Activated CD8-positive, alpha-beta memory T cell treated with anti-CD3 and anti-CD28 coated beads, Interleukin-2, amount 50 U/mL, for 4 hours (primary cell): ENCODE measurements around the gene TMED3.

ENCODE experiments used
- DNase-seq: peaks from one replicate; pipeline ENCODE4 v3.0.0-alpha.2; 2020

The TMED3 gene

DNA sequence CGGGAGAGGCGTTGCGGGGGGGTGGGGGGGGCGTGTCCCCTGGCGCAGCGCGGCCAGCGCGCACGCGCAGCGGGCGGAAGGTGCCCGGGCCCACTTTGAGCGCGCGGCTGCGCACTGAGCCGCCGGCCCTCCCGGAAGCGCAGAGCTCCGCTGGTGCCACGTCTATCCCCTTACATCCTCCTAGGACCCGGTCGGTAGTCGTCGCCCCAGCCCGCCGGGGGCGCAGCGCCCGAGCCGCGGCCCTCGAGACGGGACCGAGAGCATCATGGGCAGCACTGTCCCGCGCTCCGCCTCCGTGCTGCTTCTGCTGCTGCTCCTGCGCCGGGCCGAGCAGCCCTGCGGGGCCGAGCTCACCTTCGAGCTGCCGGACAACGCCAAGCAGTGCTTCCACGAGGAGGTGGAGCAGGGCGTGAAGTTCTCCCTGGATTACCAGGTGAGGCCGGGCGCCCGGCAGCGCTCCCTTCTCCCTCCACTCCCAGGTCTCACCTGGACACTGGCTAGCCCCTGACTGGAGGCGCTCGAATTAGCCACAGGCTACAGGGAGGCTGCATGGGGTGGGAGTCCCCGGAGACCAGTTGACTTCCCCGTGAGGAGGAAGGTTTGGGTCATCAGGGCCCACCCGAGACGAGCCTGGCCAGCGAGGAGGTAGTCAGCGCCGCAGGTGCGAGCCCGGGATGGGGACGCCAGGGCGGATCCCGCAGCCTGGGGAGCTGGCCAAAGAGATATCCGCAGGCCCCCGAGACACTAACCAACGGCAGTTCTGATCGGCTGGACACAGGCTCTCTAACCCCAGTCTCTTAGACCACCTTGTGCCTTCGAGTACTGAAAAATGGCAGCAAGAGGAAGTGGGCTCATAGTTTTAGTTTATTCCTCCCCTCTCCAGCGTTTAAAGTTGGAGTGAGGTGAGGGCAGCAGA, at the start of gene TMED3:
Gene TMED3, plus strand, starts transcription at position 128 of the 916 bp plus-strand sequence. Its CDS starts 138 bp downstream, at position 266.
- DNase-seq: peak; percentile 78

DNA sequence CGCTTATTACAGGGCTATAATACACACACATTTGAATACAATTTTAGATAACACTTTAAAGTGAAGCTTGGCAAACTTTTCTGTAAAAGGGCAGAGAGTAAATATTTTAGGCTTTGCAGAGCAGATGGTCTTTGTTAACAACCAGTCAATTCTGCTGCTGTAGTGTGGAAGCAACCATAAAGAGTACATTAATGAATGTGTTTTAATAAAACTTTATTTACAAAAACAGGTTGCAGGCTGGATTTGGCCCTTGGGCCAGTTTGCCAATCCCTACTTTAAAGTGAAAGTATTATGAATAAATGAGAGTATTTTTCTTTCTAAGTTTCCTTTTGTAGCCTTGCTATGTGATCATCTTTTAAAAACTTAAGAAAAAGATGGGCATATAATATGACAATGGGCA, 49.1 kb upstream of the TMED3 start:
- no peak for DNase-seq

DNA sequence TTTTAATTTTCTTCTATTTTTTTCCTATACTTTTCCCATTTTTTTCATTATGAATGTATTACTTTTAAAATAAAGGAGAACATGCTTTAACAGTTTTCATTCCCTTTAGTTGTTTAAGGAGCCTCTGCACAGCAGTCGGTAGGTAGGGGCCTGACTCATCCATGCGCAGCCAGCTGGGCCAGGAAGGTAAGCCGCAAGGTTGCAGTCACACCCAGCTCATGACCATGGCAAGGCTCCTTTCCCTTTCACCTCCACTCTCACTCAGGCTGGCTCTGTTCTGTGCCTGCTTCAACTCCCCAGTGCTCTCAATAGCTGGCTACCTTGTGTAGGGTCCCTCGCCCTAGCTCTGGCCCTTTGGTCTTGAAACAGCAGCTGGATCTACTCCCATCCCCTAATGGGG, 45.7 kb upstream of the TMED3 start:
- DNase-seq: no peak

DNA sequence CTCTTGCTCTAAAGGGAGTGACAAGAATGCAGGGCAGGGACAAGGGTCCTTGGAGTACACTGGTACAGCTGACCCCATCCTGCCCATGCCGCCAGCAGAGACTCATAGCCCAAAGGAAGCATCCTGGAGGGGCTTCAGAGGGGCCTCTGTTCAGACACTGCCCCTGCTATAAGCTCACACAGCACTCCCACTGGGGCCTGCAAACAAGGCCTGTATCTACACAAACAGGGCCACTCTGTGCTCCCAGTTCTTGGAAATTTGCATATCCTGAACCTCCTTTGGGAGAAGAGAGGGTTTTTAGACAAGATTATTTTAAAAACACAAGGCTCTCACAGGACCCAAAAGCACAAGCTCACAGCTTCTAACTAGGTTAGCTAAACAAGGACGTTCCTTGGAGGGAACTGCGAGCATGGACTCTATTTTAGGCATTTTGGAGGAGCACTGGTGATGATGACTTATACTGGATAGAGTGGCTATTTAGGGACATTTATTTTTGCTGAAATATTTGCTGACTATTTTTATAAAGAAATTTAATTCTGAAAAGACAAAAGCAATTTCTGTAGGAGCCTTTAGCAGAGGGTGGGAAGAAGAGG, 44.8 kb upstream of the TMED3 start:
- DNase-seq: no peak

DNA sequence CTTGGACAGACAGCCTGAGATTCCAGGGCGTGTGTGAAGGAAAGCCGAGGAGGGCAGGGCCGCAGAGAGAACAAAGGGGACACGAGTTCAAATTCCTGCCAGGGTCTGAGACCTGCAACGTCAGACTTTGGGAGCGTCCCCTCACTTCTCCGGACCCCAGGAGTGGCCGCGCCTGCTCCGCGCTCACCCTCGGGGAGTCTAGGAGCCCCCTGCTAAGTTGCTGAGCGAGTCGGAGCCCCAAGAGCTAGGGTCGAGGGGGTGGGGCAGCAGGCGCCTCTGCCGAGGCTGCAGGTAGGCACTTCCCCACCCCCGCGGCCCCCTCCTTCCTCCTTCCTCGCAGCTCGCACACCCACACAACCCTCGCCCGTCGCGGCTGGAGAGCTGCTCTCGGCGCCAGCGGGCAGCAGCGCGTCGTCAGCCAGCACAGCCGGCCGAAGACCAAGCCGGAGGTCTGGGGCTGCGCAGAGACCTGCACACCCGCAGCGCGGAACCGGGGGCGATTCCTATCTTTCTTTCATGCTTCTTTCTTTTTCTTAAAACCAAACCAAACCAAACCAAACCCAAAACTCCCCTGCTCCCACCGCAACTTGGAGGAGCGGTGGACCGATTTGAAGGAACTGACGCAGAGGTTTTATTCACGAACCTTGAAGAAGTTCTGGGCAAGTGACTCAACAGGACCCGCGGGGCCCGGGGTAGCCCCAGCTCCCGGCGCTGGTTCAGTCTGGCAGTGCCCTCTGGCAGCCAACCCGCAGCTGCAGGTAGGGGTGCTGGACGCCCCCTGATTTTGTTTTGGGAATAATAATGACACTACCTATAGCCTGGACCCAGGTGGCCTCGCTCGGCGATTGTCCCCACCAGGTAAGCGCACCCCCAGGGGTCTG, 28.3 kb upstream of the TMED3 start, which contains the start of gene ANKRD34C:
Gene ANKRD34C, plus strand, starts transcription at position 352 of the 881 bp plus-strand sequence. CDS start 10,563 bp downstream, outside the sequence.
- no peak for DNase-seq

DNA sequence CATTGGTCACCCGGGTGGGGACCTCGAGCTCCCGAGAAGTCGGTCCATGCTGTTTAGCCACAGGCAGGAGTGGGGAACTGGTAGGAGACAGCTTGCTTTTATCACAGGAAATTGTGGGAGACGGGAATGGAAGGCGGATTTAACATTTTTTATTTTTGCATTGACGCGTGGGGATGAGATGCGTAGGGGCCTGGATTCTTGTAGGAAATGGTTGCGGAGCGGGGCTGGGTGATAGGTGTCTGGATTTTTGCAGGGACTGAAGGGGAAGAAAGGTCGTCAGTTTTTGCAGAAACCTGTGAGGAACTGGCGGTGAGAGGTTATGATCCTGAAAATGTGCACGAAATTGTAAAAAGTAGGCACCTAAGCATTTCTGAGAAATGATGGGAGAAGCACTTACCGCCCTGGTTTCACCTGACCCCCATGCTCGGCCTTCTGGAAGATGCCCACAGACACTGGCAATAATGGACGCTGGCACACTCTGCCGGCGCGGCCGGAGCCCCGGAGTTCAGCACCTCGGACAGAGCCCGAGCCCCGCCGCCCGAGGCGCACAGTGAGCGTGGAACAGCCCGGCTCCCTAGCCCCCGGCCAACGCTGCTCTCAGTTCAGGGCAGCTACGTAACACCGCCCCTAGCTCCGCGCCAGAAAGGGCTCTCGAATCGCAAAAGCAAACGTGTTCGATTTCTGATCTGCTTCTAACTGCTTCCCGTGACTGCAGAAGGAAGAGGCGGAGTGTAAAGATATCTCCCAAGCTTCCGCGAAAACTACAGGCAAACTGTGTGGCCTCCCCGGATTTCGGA, 27.5 kb upstream of the TMED3 start:
- DNase-seq: peak; percentile 21

DNA sequence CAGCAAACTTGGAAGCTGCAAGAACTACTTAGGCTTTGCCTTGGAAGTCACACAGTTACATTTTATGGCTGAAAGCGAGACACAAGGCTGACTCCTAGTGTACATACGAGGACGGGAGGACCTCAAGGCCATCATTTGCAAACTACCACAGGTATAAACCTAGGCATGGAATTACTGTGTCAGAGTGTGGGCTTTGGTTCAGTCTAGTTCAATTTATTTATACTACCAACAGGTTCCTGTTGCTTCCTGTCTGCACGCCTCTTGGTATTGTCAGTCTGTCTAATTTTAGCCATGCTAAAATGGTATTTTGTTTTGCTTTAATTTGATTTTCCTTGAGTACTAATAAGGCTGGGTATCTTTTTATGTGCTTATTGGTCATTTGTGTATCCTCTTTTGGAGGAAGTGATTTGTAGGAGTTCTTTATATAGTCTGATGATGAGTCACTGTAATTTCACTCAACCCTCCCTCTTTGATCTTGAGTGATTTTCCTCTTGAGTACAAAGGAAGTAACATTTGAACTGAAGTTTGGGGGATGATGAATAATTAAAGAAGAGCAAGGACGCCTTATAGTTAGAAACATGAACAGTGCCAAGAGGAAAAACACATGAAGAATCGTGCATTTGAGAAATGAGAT, 20.2 kb upstream of the TMED3 start:
- no peak for DNase-seq

DNA sequence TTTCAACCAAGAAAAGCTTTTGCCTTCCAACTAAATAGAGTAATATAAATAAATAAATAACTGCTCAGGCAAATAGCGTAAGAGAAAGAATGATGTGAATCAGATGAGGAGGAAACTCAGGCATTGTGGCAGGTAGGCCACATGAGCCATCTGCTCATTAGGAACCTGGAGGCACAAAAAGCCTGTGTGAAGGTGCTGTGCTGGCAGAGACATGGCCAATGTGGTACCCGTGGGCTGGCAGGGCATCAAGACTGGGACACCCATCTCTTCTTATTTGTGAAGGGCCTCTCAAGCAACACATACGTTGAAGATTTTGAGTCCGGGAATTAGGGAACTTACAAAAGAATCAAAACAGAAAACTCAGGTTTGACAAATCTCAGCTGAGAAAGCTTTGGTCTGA, 18.9 kb upstream of the TMED3 start:
- DNase-seq: no peak

DNA sequence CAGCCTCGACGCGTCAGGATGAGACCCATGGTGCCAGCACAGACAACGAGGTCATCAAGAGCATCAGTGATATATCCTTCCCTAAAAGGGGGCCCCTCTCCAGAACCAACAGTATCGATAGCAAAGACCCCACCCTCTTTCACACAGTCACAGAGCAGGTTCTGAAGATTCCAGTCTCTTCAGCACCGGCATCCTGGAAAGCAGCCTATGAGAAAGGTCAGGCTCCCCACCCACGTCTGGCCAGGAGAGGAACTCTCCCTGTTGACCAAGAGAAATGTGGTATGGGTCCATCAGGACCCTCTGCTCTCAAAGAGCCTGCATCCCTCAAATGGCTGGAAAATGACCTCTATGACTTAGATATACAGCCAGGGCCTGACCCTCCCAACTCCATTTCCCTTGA, 16.8 kb upstream of the TMED3 start:
- DNase-seq: no peak

DNA sequence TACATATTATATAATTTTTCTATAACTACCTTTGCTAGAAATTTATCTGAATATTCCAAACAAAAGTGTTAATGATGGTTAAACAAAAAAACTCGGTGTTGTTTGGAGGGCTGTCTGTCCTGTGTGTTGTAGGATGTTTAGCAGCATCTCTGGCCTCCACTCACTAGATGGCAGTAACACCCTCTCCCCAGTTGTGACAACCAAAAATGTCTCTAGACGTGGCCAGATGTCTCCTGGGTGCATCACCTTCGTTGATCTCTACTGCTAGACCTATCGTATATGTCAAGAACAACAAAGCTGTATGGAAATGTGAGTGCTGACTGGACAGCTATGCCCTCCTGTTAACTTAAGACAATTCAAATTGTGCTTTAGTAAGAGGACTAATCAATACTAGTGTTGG, 14.3 kb upstream of the TMED3 start:
- no peak for DNase-seq

DNA sequence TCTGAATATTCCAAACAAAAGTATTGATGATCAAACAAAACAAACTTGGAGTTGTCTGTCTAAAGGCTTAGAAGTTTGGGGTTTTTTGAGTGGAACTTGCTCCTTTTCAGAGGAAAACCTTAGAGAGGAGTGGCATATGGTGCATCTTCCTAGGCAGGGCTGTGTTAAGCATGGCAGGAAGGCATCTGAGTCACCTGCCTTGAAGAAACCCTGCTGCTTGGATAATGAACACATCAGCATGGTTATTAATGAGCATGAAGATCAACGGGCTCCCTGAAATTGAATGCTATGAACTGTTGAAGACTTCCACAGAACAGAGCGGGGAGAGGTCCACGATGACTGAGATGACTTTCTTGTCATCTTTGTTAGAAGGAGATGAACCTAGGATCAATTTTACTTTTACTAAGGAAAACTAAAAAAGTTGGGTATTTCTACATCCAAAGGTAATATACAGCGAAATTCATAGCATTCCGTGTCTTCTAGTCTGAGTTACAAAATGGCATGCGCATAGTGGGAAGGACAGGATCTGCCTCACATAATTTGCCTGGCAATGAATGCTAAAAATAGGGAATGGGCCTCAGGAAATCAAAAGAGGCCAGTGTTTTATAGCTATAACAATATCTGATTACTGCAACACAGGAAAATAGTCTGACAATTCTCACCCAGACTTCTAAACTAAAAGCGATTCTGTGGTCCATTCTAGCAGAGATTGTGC, 11.6 kb upstream of the TMED3 start:
- no peak for DNase-seq

DNA sequence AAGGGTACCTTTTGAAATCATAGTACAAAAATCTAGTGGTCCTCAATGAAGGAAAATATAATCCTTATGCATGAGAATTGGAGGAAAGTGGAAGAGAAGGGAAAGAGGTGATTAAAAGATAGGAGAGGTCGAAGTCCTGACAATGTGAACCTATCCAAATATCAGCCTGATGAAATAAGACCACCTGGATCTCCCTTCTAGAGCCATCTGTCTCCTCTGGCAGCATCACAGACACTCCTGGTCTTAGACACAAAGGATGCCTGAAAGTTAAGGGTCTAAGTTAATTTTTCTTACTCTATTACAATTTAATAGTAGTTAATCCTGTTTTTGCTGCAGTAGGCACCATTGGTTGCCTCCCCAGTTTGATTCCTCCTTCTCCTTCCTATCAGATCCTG, 11.1 kb upstream of the TMED3 start:
- no peak for DNase-seq

DNA sequence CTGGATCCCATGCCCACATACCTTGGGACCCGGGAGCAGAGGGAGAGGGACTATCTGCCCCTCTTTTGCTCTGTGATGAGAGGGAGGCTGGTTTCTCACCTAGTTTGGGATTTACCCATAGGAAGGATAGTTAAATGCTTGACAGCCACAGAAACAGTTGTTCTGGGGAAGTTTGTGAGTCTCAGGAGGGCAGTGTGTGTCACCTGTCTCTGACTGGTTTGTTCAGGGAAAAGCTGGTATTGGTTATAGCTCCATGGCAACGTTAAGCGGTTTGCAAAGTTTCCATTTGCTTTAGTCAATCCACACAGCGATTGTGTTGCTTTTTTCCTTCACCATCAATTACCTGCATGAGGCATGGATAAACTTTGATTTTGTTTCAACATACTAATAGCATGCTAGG, 3.7 kb upstream of the TMED3 start:
- no peak for DNase-seq

DNA sequence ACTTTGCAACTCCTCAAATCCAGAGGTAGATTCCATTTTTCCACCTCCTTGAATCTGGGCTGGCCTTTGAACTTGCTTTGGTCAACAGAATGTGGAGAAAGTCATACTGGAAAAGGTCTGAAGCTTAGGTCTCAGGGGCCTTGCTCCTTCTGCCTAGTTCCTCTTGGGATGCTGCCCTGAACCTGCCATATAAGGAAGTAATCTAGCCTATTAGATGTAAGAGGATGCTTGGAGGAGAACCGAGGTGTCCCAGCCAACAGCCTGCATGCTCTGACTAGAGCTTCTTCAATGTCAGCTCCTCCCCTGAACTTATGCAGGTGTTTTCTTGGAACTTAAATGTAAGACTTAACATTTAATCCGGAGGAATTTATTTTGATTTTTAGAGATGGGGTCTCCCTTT, 2.0 kb upstream of the TMED3 start:
- no peak for DNase-seq

DNA sequence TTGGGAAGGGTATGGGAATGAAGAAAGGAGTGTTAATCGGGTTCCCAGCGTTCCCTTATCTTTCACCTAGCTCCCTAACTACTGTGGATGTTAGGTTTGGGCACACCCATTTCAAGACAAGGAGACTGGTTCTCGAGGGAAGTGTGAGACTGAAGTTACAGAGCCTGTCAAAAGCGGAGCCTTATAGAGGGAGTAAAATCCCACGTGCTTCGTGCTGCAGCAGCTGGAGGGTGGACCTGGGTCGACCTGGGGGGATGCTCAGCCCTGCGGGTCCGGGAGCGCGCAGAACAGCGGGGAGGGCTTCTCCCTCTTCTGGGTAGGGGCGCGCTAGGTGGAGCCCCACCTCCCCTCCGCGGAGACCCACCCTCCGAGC, 314 bp upstream of the TMED3 start:
- DNase-seq: no peak

DNA sequence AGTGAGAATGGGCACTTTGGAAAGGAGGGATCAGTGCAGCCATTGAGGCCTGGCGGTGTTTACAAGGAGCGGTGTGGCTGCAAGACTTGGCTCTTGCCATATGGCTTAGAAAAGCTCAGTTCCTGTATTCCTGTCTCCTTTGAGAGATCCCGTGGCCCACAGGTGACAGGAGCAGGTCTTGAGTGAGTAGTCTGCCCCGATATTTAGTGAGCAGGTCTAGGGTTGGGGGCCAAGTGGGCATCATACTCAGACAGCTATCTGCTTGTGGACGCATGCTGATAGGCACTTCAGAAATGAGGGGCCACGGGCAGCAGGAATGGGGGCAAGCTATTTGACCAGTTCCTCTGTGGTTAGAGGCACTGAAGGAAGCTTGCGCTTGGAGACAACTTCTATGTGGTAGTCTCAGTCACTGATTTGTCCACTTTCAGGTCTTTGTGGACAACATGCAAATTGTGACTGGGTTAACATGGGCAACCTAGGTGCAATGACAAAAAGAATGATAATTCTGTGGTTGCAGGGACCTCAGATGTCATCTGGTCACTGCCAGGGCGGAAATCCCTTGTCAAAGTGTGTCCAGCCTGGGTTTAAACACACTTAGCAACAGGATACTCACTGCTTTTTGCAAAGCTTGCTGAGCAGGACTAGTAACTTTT, 1.1 kb downstream of the TMED3 start:
- DNase-seq: no peak

DNA sequence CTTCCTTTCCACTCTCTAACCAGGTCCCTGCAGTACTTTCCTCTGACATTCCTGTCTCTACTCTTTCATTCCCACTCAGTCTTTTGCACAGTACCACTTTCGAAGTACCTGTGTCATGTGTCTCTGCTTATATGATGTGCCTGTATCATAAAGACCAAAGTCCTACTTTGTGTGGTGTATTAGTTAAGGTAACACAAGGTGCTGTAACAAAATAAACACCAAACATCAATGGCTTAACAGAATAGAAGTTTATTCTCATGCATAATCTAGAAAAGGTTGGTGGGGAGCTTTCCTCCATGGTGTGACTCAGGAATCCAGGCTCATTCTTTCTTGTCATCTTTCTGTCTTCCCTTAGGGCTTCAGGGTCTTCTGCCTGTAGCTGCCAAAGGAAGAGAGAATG, 3.3 kb downstream of the TMED3 start:
- no peak for DNase-seq

DNA sequence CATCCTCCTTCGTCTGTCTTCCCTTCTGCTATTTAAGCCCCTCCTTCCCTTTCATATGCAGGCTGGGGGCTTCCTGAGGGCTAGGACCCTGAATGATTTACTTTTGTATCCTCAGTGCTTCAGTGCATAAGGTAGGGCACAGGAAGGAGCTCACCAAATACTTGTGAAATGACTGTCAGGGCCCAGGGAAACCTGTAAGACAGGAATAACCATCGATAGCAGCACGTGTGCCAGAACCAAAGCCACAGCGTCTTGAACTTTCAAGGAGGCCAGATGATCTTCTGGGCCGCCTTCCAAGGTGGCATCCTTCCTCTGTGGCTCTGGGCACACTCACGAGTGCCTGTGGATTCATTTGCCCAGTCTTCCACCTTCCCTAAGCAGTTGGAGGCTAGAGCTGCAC, 3.9 kb downstream of the TMED3 start:
- no peak for DNase-seq

DNA sequence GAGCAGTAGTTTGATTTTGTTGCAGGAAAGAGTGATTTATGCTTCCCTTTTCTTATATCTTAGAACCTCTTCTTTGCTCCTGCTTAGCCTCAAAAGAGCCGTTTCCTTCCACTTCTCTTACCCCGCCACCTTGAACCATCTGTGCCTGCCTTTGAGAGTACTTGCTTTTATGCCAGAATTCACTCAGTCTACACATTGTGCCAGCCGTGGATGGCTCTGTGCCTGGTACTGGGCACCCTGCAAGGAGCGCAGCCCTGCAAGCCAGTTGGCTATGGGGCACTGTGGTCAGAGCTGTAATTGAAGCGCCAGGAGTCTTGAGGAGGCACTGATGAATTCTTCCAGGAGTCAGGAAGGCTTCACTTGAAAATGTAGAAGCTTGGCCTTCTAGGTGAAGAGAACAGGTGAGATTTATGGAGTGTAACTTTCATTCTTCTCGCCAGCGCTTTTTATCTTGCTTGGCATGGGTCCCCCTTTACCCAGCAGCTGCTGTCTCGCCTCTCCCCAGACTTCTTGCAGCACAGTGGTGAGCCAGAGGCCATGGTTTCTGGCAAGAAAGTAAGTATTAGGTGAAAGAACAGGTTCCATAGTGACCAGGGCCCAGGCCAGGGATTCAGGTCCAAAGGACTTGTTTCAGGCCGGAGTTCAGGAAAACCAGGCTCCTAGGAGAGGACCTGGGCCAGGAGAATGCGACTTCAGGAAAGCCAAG, 4.9 kb downstream of the TMED3 start:
- no peak for DNase-seq

DNA sequence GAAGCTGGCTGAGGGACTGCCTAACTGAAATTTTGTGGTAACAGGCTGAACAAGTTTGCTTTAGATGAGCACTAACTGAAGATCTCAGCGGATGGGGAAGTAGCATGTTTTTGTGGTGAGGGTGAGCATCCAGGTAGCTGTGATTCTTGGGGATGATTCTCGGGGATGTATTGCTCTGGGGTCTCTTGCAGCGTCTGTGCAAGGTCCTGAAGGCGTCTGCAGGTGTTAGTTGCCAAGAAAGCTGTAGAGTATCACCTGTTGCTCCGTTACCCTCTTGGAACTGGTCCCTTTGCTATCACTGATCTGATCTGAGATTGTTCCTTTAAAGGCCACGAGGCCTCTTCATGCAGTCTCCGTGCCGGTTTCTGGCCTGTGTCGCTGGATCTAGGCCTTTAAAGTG, 6.0 kb downstream of the TMED3 start:
- DNase-seq: no peak
